Transverse colon (tissue), 4 donors: ENCODE measurements around the gene ALPK3. TPM values are rescaled to one million over a fixed set of nuclear protein-coding genes. Genes with fewer than 3 reads are reported as not detected.

Source experiments
- DNase-seq: peaks from one replicate; pipeline ENCODE4 v3.0.0-alpha.2; 2019
- H3K27ac ChIP-seq, 4 donors: fragments of 200-600 bp; sonication (generic); 2 replicates each; pipeline ENCODE4 v1.5.1; 2016 to 2018; ENCODE audit warnings: inconsistent platforms in 4 of 4
- H3K27me3 ChIP-seq: fragments of 200-600 bp; sonication (generic); 2 replicates; pipeline ENCODE4 v1.5.1; 2017; ENCODE audit warnings: inconsistent platforms
- H3K36me3 ChIP-seq, 4 donors: fragments of 200-600 bp; sonication (generic); 2 replicates each; pipeline ENCODE4 v1.5.1; 2017 to 2019; ENCODE audit warnings: inconsistent platforms in 4 of 4
- H3K4me1 ChIP-seq, 4 donors: fragments of 200-600 bp; sonication (generic); 2 replicates each; pipeline ENCODE4 v1.5.1; 2017 to 2020; ENCODE audit warnings: inconsistent platforms in 4 of 4
- H3K4me3 ChIP-seq, 4 donors: fragments of 200-600 bp; sonication (generic); 1 replicate in 1 of 4; 2 replicates in 3 of 4; pipeline versions ENCODE4 v1.5.1 to v1.6.1; 2017 to 2019; ENCODE audit warnings: inconsistent platforms in 4 of 4
- H3K9me3 ChIP-seq, 2 donors: fragments of 200-600 bp; sonication (generic); 2 replicates each; pipeline ENCODE4 v1.5.1; 2017 to 2019; ENCODE audit warnings: inconsistent platforms in 2 of 2
- EP300 ChIP-seq: sonication (generic); formaldehyde crosslinking; IDR thresholded peaks from one replicate; pipeline ENCODE4 v1.6.1; 2017; ENCODE audit warnings: antibody characterized with exemption, low read depth
- POLR2A ChIP-seq: fragments of 450-650 bp; IDR thresholded peaks from one replicate; pipeline ENCODE4 v1.6.1; 2016; ENCODE audit warnings: antibody characterized with exemption, mild to moderate bottlenecking, moderate library complexity
- POLR2AphosphoS5 ChIP-seq, 3 donors: sonication (generic); formaldehyde crosslinking; IDR thresholded peaks; one replicate each; pipeline ENCODE4 v1.6.1; 2016; ENCODE audit warnings: antibody characterized with exemption in 3 of 3
- WGBS, 2 donors: methylation state at CpG; one replicate each; pipeline ENCODE4 v1.1.5; 2018; ENCODE audit warnings: low coverage in 1 of 2; 5-methylcytosine and 5-hydroxymethylcytosine counted together
- in situ Hi-C, 4 donors: fragments of 200-750 bp; cut with MboI; loops; one replicate each; pipeline versions ENCODE4 v1.15.0 to v1.15.1; 2017; ENCODE audit warnings: low sequenced_read_pairs in 3 of 4, low pct_ligation_motif_present in 1 of 4, low pct_unique_long_range_greater_than_20kb in 1 of 4
- intact Hi-C: fragments of 100-400 bp; cut with DNase I; formaldehyde crosslinking; loops from one replicate; pipeline ENCODE4 v1.15.1; 2023; ENCODE audit warnings: low total_unique reads
- total RNA-seq, 4 donors: library from RNA; depleted of rRNA; stranded (reverse); fragments of >200 nt; gene quantifications; one replicate each; pipeline ENCODE4 v1.1.0, GENCODE V29; 2016
- TF ChIP-seq, protein P1 (sequence below), 5 experiments: fragments of 200-600 bp in 3 of 5; fragments of 450-650 bp in 2 of 5; sonication (generic) in 3 of 5; IDR thresholded peaks; 1 replicate in 2 of 5; 2 replicates in 3 of 5; pipeline ENCODE4 v1.5.1; 2016 to 2017; ENCODE audit warnings: antibody characterized with exemption in 5 of 5, inconsistent platforms in 3 of 5, mild to moderate bottlenecking in 2 of 5, moderate library complexity in 1 of 5

ALPK3 gene
- total RNA-seq, 4 donors from 2014 or later = 1.1 to 4.6 (median 2.8) TPM

DNA sequence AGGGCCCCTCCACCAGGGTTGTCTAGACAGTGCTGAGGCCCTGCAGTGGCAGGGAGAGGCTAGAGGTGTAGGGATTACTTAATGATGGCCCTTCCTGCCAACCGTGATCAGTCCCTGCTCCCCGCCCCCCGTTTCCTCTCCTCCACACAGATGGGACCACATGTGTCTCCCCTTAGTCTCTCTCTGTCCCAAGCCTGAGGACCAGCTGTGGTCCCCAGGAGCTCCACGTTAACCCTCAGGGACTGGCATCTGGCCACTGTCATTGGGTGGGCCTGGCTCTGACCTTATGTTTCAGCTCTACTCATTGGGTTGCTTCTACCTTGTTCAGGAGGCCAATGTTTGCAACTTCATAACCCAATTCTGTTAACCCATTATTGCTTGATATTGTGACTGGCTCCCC, 6.0 kb upstream of the ALPK3 start:
- in situ Hi-C loops = no loop called here
- Histone ChIP-seq H3K4me1 (no peaks in the 10 kb centered on the region), H3K27me3 (no peaks in the 10 kb centered on the region), H3K4me3 (no peak overlapping the region), H3K27ac (no peak overlapping the region), H3K9me3 (no peaks in the 10 kb centered on the region), H3K36me3 (no peaks in the 10 kb centered on the region)
- intact Hi-C loops = loop anchor here (10.0 kb wide), 1 partner anchor 56 kb away; no protein-coding TSS in a partner anchor
- TF ChIP-seq, protein P1, sequence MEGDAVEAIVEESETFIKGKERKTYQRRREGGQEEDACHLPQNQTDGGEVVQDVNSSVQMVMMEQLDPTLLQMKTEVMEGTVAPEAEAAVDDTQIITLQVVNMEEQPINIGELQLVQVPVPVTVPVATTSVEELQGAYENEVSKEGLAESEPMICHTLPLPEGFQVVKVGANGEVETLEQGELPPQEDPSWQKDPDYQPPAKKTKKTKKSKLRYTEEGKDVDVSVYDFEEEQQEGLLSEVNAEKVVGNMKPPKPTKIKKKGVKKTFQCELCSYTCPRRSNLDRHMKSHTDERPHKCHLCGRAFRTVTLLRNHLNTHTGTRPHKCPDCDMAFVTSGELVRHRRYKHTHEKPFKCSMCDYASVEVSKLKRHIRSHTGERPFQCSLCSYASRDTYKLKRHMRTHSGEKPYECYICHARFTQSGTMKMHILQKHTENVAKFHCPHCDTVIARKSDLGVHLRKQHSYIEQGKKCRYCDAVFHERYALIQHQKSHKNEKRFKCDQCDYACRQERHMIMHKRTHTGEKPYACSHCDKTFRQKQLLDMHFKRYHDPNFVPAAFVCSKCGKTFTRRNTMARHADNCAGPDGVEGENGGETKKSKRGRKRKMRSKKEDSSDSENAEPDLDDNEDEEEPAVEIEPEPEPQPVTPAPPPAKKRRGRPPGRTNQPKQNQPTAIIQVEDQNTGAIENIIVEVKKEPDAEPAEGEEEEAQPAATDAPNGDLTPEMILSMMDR (IDR thresholded peaks at IDR 0.05) = no peak
- TF ChIP-seq EP300 (no peak), POLR2A (no peak), POLR2AphosphoS5 (IDR thresholded peaks at IDR 0.05) (no peak)
- WGBS, 2 donors = 83% methylated on average over 4 of the region's 4 CpGs; no CpG with 5 or more reads in 1 of the 2 donors
- DNase-seq = no peak

DNA sequence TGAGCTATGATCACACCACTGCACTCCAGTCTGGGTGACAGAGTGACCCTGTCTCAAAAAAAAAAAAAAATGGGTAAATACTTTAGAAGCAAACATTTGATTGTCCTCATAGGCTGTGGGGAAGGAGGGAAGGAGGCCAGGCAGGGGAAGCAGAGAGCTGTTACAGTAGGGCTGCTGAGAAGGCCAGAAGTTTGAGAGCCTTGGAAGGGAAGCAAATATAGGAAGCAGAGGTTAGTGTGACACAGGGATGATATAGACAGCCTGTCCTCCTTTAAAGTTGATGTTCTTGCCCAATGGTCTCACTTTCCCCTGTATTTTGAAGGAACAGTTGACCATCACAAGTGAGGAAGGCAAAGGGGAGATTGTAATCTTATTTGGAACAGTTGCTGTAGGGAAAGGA, 5.3 kb upstream of the ALPK3 start:
- Histone ChIP-seq H3K9me3 (no peaks in the 10 kb centered on the region), H3K36me3 (no peaks in the 10 kb centered on the region), H3K4me3 (no peak overlapping the region), H3K27me3 (peaks cover 1% of the 10 kb centered on the region), H3K27ac (no peak overlapping the region), H3K4me1 (peaks cover 2 to 4% (median 3%) of the 10 kb centered on the region in 4 donors)
- intact Hi-C loops (loop anchor here (10.0 kb wide), 1 partner anchor 57 kb away; no protein-coding TSS in a partner anchor), in situ Hi-C loops (no loop called here)
- DNase-seq = no peak
- TF ChIP-seq POLR2A (no peak), POLR2AphosphoS5 (IDR thresholded peaks at IDR 0.05) (no peak), EP300 (no peak)
- TF ChIP-seq, protein P1 (IDR thresholded peaks at IDR 0.05) = no peak

DNA sequence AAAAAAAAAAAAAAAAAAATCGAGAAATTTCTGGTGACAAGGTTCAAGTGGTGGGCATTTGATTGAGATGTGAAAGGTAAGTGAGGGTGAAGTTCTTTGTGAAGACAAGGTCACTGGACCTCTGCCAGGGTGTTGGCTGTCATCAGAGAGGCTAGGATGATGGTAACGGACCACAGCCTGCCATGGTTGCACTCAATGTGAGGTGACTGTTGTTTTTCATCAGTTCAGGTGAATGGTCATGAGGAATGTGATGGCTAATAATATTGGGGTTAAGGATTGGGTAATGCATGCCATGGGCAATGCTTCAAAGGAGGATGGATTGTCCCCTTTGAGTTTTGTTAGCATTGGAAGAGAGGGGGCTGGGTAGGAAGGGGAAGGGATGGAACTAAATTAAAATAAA, 4.3 kb upstream of the ALPK3 start:
- in situ Hi-C loops = no loop called here
- WGBS, 2 donors = 80 to 85% methylated on average over 1 to 2 of the region's 2 CpGs
- peaks cover 7 to 12% (median 10%) of the 10 kb centered on the region in 4 donors for H3K4me1 ChIP-seq
- intact Hi-C loops = loop anchor here (10.0 kb wide), 1 partner anchor 58 kb away; no protein-coding TSS in a partner anchor
- peaks cover 4% of the 10 kb centered on the region for H3K27me3 ChIP-seq
- DNase-seq = no peak
- TF ChIP-seq EP300 = no peak
- TF ChIP-seq POLR2A = no peak
- TF ChIP-seq POLR2AphosphoS5 (IDR thresholded peaks at IDR 0.05) = no peak
- TF ChIP-seq, protein P1 (IDR thresholded peaks at IDR 0.05) = no peak
- H3K36me3 ChIP-seq = no peaks in the 10 kb centered on the region
- H3K9me3 ChIP-seq = no peaks in the 10 kb centered on the region
- H3K4me3 ChIP-seq = no peak overlapping the region
- H3K27ac ChIP-seq = no peak overlapping the region

DNA sequence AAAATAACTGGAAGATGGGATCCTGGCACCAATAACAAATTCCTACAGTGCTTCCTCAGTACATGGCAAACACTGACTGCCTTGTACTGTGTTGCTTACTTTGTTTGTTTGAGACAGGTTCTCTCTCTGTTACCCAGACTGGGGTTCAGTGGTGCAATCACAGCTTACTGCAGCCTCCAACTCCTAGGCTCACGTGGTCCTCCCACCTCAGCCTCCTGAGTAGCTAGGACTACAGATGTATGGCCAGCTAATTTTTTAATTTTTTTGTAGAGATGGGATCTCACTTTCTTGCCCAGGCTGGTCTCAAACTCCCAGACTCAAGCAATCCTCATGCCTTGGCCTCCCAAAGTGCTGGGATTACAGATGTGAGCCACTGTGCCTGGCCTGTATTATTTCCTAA, 3.7 kb upstream of the ALPK3 start:
- 86% methylated on average over 1 of the region's 1 CpG; no CpG with 5 or more reads in 1 of the 2 donors for WGBS, 2 donors
- Histone ChIP-seq H3K27ac (no peak overlapping the region), H3K9me3 (no peaks in the 10 kb centered on the region), H3K27me3 (peaks cover 4% of the 10 kb centered on the region), H3K4me1 (peaks cover 9 to 18% (median 11%) of the 10 kb centered on the region in 4 donors), H3K4me3 (no peak overlapping the region), H3K36me3 (no peaks in the 10 kb centered on the region)
- DNase-seq = no peak
- intact Hi-C loops (loop anchor here (10.0 kb wide), 1 partner anchor 59 kb away; no protein-coding TSS in a partner anchor), in situ Hi-C loops (no loop called here)
- no peak for TF ChIP-seq EP300
- TF ChIP-seq, protein P1 (IDR thresholded peaks at IDR 0.05) = no peak
- no peak for TF ChIP-seq POLR2A
